PFSK-1 (cell line): Measurements from ENCODE around the gene CYP4V2.

Experiments
- POLR2AphosphoS5 ChIP-seq: IDR thresholded peaks from 2 replicates; pipeline ENCODE4 v1.6.1; 2012; ENCODE audit warnings: low read depth, mild to moderate bottlenecking, control low read depth, low read length, moderate library complexity
- TAF1 ChIP-seq: IDR thresholded peaks from 2 replicates; pipeline ENCODE4 v1.6.1; 2012; ENCODE audit warnings: low read length, control low read depth, borderline replicate concordance; ENCODE audit not compliant: insufficient read depth

GRCh38 chr4:186240848-186241491, 49.6 kb downstream of the CYP4V2 start:
- TF ChIP-seq POLR2AphosphoS5 (no peak), TAF1 (no peak)
